ENCODE data around the gene PSME2. TPM values are rescaled to one million over a fixed set of nuclear protein-coding genes. Genes with fewer than 3 reads are reported as not detected.
A peak's percentile ranks its signal among the peaks of the same experiment; 100 is the strongest.

The PSME2 gene
- total and polyA plus RNA-seq, 2 of the 13 experiments (the other 11 are each of a cell fraction or from before 2014, with no cell fraction given): 332 to 716 TPM

- TF ChIP-seq, protein P1, sequence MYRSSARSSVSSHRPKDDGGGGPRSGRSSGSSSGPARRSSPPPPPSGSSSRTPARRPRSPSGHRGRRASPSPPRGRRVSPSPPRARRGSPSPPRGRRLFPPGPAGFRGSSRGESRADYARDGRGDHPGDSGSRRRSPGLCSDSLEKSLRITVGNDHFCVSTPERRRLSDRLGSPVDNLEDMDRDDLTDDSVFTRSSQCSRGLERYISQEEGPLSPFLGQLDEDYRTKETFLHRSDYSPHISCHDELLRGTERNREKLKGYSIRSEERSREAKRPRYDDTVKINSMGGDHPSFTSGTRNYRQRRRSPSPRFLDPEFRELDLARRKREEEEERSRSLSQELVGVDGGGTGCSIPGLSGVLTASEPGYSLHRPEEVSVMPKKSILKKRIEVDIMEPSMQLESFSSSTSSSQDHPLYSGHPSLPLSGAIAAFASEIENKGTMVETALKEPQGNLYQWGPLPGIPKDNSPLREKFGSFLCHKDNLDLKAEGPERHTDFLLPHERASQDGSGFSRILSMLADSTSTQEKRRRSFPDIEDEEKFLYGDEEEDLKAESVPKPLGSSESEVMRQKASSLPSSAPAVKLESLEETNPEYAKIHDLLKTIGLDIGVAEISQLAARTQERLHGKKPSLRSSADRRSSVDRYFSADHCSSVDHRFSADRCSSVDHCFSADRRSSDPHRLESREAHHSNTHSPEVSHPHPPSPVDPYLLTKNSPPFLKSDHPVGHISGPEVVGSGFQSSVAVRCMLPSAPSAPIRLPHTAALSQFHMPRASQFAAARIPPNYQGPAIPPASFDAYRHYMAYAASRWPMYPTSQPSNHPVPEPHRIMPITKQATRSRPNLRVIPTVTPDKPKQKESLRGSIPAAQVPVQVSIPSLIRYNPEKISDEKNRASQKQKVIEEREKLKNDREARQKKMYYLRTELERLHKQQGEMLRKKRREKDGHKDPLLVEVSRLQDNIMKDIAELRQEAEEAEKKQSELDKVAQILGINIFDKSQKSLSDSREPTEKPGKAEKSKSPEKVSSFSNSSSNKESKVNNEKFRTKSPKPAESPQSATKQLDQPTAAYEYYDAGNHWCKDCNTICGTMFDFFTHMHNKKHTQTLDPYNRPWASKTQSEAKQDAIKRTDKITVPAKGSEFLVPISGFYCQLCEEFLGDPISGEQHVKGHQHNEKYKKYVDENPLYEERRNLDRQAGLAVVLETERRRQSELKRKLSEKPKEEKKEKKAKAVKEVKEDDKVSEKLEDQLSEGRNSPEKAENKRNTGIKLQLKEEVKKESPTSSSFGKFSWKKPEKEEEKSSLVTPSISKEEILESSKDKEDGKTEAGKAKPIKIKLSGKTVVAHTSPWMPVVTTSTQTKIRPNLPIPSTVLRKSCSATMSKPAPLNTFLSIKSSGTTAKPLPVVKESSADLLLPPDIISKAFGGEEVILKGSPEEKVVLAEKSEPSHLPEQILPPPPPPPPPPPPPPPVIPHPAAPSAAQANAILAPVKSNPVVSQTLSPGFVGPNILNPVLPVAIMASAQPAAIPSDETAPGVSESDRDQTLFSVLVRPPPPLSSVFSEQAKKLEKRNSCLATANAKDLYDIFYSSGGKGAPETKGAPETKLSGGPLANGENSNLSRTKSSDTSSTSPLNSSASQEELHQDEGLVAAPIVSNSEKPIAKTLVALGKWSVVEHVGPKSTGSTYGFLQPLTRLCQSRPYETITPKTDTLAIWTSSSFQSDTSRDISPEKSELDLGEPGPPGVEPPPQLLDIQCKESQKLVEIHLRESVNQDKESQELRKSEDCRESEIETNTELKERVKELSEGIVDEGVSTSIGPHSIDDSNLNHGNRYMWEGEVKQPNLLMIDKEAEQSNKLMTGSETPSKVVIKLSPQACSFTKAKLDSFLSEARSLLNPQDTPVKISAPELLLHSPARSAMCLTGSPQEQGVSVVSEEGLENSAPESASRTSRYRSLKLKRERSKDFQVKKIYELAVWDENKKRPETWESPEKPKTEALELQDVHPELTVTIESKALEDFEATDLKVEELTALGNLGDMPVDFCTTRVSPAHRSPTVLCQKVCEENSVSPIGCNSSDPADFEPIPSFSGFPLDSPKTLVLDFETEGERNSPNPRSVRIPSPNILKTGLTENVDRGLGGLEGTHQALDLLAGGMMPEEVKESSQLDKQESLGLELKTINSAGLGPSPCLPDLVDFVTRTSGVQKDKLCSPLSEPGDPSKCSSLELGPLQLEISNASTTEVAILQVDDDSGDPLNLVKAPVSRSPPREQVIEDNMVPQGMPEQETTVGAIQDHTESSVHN (CRISPR knock-in tag; IDR thresholded peaks at IDR 0.05): 0 out of 2 replicates have a peak, but pooled peaks have one; percentile 68
- 0 out of 2 replicates have a peak, but pooled peaks have one; percentile 28 for TF ChIP-seq ZBTB46 (CRISPR knock-in tag; IDR thresholded peaks at IDR 0.05; ENCODE audit: borderline replicate concordance)
Measured at GRCh38 chr14:24149302-24149969, 3.0 kb upstream of the PSME2 start (continued).
